Stomach (tissue), 4 donors: Measurements from ENCODE around the gene ADGRD1.

Source experiments
- EP300 ChIP-seq: sonication (generic); formaldehyde crosslinking; IDR thresholded peaks from one replicate; pipeline ENCODE4 v1.6.1; 2017; ENCODE audit warnings: antibody characterized with exemption
- POLR2A ChIP-seq, 4 donors: fragments of 450-650 bp; IDR thresholded peaks; one replicate each; pipeline ENCODE4 v1.6.1; 2016; ENCODE audit warnings: antibody characterized with exemption in 4 of 4, control low read depth in 2 of 4, mild to moderate bottlenecking in 1 of 4, moderate library complexity in 1 of 4
- TF ChIP-seq, protein P1 (sequence below), 7 experiments: fragments of 450-650 bp in 4 of 7; fragments of 200-600 bp in 3 of 7; sonication (generic) in 3 of 7; IDR thresholded peaks; one replicate each; pipeline ENCODE4 v1.5.1; 2016 to 2019; ENCODE audit warnings: antibody characterized with exemption in 7 of 7, control low read depth in 2 of 7, mild to moderate bottlenecking in 1 of 7

DNA sequence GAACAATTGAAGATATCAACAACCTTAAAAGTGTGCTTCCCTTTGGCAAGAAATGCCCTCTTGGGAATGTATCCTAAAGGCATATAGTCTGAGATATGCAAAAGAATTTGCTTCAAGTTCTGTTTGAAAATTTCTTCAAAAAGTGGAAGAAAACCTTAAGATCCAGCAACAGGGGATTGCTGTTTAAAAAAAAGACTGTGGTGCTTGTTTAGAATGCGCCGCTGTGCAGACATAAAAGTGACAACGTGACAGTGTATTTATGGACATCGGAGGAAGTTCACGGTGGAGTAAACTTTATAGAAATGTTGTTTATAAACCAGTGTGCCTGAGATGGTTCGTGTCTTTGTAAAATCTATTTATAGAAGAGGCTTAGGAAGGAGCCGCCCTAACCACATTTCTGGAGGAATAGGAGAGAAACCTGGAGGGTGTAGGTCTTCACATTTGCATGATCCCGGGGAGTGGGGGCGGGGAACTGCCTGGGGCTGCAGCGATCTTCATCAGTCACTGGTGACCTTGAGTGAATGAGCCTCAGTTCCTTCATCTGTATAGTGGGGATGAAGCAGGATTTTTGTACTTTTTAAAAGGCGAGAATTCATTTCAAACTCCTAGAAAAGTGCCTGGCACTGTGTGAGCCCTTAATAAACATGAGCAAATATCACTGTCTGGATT is 27.5 kb downstream of the ADGRD1 start:
- TF ChIP-seq POLR2A (IDR thresholded peaks at IDR 0.05) (no peak), EP300 (no peak)
- TF ChIP-seq, protein P1, sequence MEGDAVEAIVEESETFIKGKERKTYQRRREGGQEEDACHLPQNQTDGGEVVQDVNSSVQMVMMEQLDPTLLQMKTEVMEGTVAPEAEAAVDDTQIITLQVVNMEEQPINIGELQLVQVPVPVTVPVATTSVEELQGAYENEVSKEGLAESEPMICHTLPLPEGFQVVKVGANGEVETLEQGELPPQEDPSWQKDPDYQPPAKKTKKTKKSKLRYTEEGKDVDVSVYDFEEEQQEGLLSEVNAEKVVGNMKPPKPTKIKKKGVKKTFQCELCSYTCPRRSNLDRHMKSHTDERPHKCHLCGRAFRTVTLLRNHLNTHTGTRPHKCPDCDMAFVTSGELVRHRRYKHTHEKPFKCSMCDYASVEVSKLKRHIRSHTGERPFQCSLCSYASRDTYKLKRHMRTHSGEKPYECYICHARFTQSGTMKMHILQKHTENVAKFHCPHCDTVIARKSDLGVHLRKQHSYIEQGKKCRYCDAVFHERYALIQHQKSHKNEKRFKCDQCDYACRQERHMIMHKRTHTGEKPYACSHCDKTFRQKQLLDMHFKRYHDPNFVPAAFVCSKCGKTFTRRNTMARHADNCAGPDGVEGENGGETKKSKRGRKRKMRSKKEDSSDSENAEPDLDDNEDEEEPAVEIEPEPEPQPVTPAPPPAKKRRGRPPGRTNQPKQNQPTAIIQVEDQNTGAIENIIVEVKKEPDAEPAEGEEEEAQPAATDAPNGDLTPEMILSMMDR (IDR thresholded peaks at IDR 0.05), result no peak
